SK-N-SH (cell line): ENCODE results near the gene FBN1. TPM values are rescaled to one million over a fixed set of nuclear protein-coding genes. Genes with fewer than 3 reads are reported as not detected.

Experiments
- CTCF ChIA-PET: fragments of 300-600, 350-600 bp; formaldehyde crosslinking; extraction: SDS; loops from one replicate; lab custom pipeline; 2021; lab: Yijun Ruan, JAX
- POLR2A ChIA-PET: fragments of 350-600 bp; sonication (Branson Sonifier 250); formaldehyde crosslinking; extraction: SDS; loops from one replicate; lab custom pipeline; 2020; ENCODE audit warnings: antibody characterized with exemption, inconsistent platforms; lab: Yijun Ruan, JAX
- DNase-seq: peaks from one replicate; pipeline ENCODE4 v3.0.0; 2012
- H2AFZ ChIP-seq: fragments of 200-600 bp; sonication (generic); 2 replicates; pipeline ENCODE4 v1.8.1; 2016; ENCODE audit warnings: antibody characterized with exemption, mild to moderate bottlenecking, low read depth
- H3F3A ChIP-seq: fragments of 200-600 bp; sonication (generic); replicated peaks from 2 replicates; pipeline ENCODE3; 2016; ENCODE audit warnings: antibody characterized with exemption, mild to moderate bottlenecking; ENCODE audit not compliant: insufficient read depth
- H3K27ac ChIP-seq, 2 experiments: fragments of 200-500 bp in 1 of 2; fragments of 200-600 bp in 1 of 2; sonication (Bioruptor generic) in 1 of 2; sonication (generic), shearing (Covaris generic) in 1 of 2; 2 replicates each; pipeline versions ENCODE4 v1.5.1 to v1.6.1; 2014 to 2016; ENCODE audit warnings: low read depth in 2 of 2, inconsistent platforms in 1 of 2, low read length in 1 of 2, mild to moderate bottlenecking in 1 of 2, mixed read lengths in 1 of 2
- H3K27me3 ChIP-seq: fragments of 200-600 bp; sonication (generic), shearing (Covaris generic); 2 replicates; pipeline ENCODE4 v1.6.1; 2016; ENCODE audit warnings: mixed run types; ENCODE audit not compliant: insufficient read depth
- H3K36me3 ChIP-seq, 2 experiments: fragments of 200-500 bp in 1 of 2; fragments of 200-600 bp in 1 of 2; sonication (Bioruptor generic) in 1 of 2; sonication (generic) in 1 of 2; replicated peaks in 1 of 2; 2 replicates each; pipeline versions ENCODE3 to v1.5.1; 2014 to 2016; ENCODE audit warnings: low read length in 1 of 2, mild to moderate bottlenecking in 1 of 2; ENCODE audit not compliant: insufficient read depth in 2 of 2, control insufficient read depth in 1 of 2
- H3K4me1 ChIP-seq, 2 experiments: fragments of 200-500 bp in 1 of 2; fragments of 200-600 bp in 1 of 2; sonication (Bioruptor generic) in 1 of 2; sonication (generic), shearing (Covaris generic) in 1 of 2; 2 replicates each; pipeline versions ENCODE4 v1.5.1 to v1.6.1; 2014 to 2016; ENCODE audit warnings: low read depth in 1 of 2, low read length in 1 of 2, mixed run types in 1 of 2; ENCODE audit not compliant: insufficient read depth in 2 of 2, control insufficient read depth in 1 of 2
- H3K4me2 ChIP-seq: fragments of 200-600 bp; sonication (generic), shearing (Covaris generic); 2 replicates; pipeline ENCODE4 v1.6.1; 2017; ENCODE audit warnings: mixed run types
- H3K4me3 ChIP-seq, 2 experiments: fragments of 200-500 bp in 1 of 2; fragments of 200-600 bp in 1 of 2; sonication (Bioruptor generic) in 1 of 2; sonication (generic), shearing (Covaris generic) in 1 of 2; 2 replicates each; pipeline versions ENCODE4 v1.5.1 to v1.8.1; 2014 to 2016; ENCODE audit warnings: low read depth in 2 of 2, inconsistent platforms in 1 of 2, low read length in 1 of 2, mild to moderate bottlenecking in 1 of 2, mixed read lengths in 1 of 2, moderate library complexity in 1 of 2
- H3K79me2 ChIP-seq: fragments of 200-600 bp; sonication (generic); 2 replicates; pipeline ENCODE4 v1.8.1; 2017; ENCODE audit warnings: mild to moderate bottlenecking; ENCODE audit not compliant: insufficient read depth
- H3K9ac ChIP-seq: fragments of 200-600 bp; sonication (generic); 2 replicates; pipeline ENCODE4 v1.6.1; 2017; ENCODE audit warnings: mixed run types
- H3K9me2 ChIP-seq: fragments of 200-600 bp; sonication (generic); 2 replicates; pipeline ENCODE4 v1.6.1; 2017; ENCODE audit warnings: mixed run types
- H3K9me3 ChIP-seq: fragments of 200-600 bp; sonication (generic); 2 replicates; pipeline ENCODE4 v1.6.1; 2017; ENCODE audit warnings: mixed run types, mild to moderate bottlenecking, moderate library complexity
- H4K20me1 ChIP-seq: fragments of 200-600 bp; sonication (generic); 2 replicates; pipeline ENCODE4 v1.6.1; 2017; ENCODE audit warnings: mild to moderate bottlenecking, mixed run types; ENCODE audit not compliant: insufficient read depth
- CHD2 ChIP-seq: fragments of 150-350 bp; IDR thresholded peaks from 2 replicates; pipeline ENCODE4 v1.6.1; 2018; ENCODE audit warnings: low read length; ENCODE audit not compliant: partially characterized antibody
- CTCF ChIP-seq: fragments of 200-600 bp; sonication (generic); IDR thresholded peaks from 2 replicates; pipeline ENCODE4 v1.6.1; 2017; ENCODE audit warnings: antibody characterized with exemption, mild to moderate bottlenecking, moderate library complexity
- EP300 ChIP-seq, 2 experiments: IDR thresholded peaks; 2 replicates each; pipeline versions ENCODE4 v1.4.0 to v1.6.1; 2012; ENCODE audit warnings: borderline replicate concordance in 1 of 2, low read depth in 1 of 2, low read length in 1 of 2
- FOSL2 ChIP-seq: IDR thresholded peaks from 2 replicates; pipeline ENCODE4 v1.4.0; 2012; ENCODE audit warnings: low read depth, mild to moderate bottlenecking, moderate library complexity, borderline replicate concordance
- FOXJ3 ChIP-seq: sonication (generic); formaldehyde crosslinking; IDR thresholded peaks from 2 replicates; pipeline ENCODE4 v1.5.1; 2020; ENCODE audit warnings: mild to moderate bottlenecking, missing genetic modification reagents
- MXI1 ChIP-seq: IDR thresholded peaks from 2 replicates; pipeline ENCODE4 v1.6.1; 2012; ENCODE audit warnings: mild to moderate bottlenecking, low read depth, low read length, improper control_type of control experiment
- POLR2AphosphoS5 ChIP-seq: IDR thresholded peaks from 2 replicates; pipeline ENCODE4 v1.6.1; 2012; ENCODE audit warnings: low read depth, low read length
- RAD21 ChIP-seq: IDR thresholded peaks from 2 replicates; pipeline ENCODE4 v1.6.1; 2012; ENCODE audit warnings: mild to moderate bottlenecking, low read length
- RXRA ChIP-seq: IDR thresholded peaks from 2 replicates; pipeline ENCODE4 v1.4.0; 2012; ENCODE audit warnings: low read depth, mild to moderate bottlenecking, borderline replicate concordance
- SIN3A ChIP-seq: IDR thresholded peaks from 2 replicates; pipeline ENCODE4 v1.6.1; 2012; ENCODE audit warnings: low read depth, mild to moderate bottlenecking, low read length, moderate library complexity, borderline replicate concordance
- SMC3 ChIP-seq: IDR thresholded peaks from 2 replicates; pipeline ENCODE4 v1.6.1; 2012; ENCODE audit warnings: low read depth, low read length, improper control_type of control experiment
- TAF1 ChIP-seq: IDR thresholded peaks from 2 replicates; pipeline ENCODE4 v1.6.1; 2012; ENCODE audit warnings: low read depth, mild to moderate bottlenecking, low read length, moderate library complexity, borderline replicate concordance
- TCF12 ChIP-seq: IDR thresholded peaks from 2 replicates; pipeline ENCODE4 v1.4.0; 2012
- USF1 ChIP-seq: IDR thresholded peaks from 2 replicates; pipeline ENCODE4 v1.4.0; 2012; ENCODE audit warnings: low read depth, borderline replicate concordance
- YY1 ChIP-seq: IDR thresholded peaks from 2 replicates; pipeline ENCODE4 v1.4.0; 2012; ENCODE audit warnings: low read depth, mild to moderate bottlenecking
- ZBTB33 ChIP-seq: IDR thresholded peaks from 2 replicates; pipeline ENCODE4 v1.4.0; 2012; ENCODE audit warnings: low read depth, borderline replicate concordance
- WGBS: methylation state at CpG from one replicate; pipeline ENCODE4 v1.1.6; 2017; ENCODE audit warnings: low lambda C conversion rate; 5-methylcytosine and 5-hydroxymethylcytosine counted together
- polyA plus RNA-seq, 3 experiments: library from polyadenylated mRNA; depleted of rRNA; stranded (reverse); fragments of >200 nt; gene quantifications; 2 replicates each; pipeline ENCODE4 v1.2.3, GENCODE V29; 2012
- TF ChIP-seq, protein P1 (sequence below): IDR thresholded peaks from 2 replicates; pipeline ENCODE4 v1.4.0; 2012; ENCODE audit warnings: low read depth

FBN1 gene
- polyA plus RNA-seq, 1 of the 3 experiments (the other 2 are of a cell fraction), result 248 TPM

- WGBS, result 45% methylated on average over 2 of the region's 2 CpGs
- Histone ChIP-seq H3K4me1 (peaks cover 2 to 8% of the 10 kb centered on the region in 2 experiments; a peak in 2 of 4 replicates), H3K9me2 (no peaks in the 10 kb centered on the region), H2AFZ (no peak overlapping the region), H3F3A (peaks cover 25% of the 10 kb centered on the region), H3K27me3 (no peaks in the 10 kb centered on the region), H3K4me2 (no peak overlapping the region), H3K9ac (no peak overlapping the region), H3K4me3 (no peak overlapping the region), H3K36me3 (peaks cover 25 to 83% of the 10 kb centered on the region in 2 experiments), H3K27ac (peak overlapping the region in 1 of 2 experiments; percentile 19; a peak in 2 of 4 replicates), H4K20me1 (peaks cover 98% of the 10 kb centered on the region), H3K79me2 (peaks cover 100% of the 10 kb centered on the region), H3K9me3 (no peaks in the 10 kb centered on the region)
- ChIA-PET CTCF (no interaction called here), POLR2A (no interaction called here)
- DNase-seq, result no peak
- no peak for TF ChIP-seq EP300 (IDR thresholded peaks at IDR 0.05; ENCODE audit: borderline replicate concordance in 1 of 2, low read depth in 1 of 2, low read length in 1 of 2)
- TF ChIP-seq TCF12, result peak; percentile 44; the same call in 1 of the 2 replicates
Observed at GRCh38 chr15:48617619-48618018, 27.9 kb downstream of the FBN1 start.

- WGBS, result 92% methylated on average over 2 of the region's 2 CpGs
- peaks cover 2 to 8% of the 10 kb centered on the region in 2 experiments; a peak in 2 of 4 replicates for H3K4me1 ChIP-seq
- no peaks in the 10 kb centered on the region for H3K27me3 ChIP-seq
- H2AFZ ChIP-seq, result no peak overlapping the region
- TF ChIP-seq, protein P1, sequence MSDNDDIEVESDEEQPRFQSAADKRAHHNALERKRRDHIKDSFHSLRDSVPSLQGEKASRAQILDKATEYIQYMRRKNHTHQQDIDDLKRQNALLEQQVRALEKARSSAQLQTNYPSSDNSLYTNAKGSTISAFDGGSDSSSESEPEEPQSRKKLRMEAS, result no peak
- TF ChIP-seq FOSL2 (no peak), EP300 (IDR thresholded peaks at IDR 0.05; ENCODE audit: borderline replicate concordance in 1 of 2, low read depth in 1 of 2, low read length in 1 of 2) (no peak), USF1 (no peak)
- no peak for DNase-seq
- ChIA-PET CTCF (no interaction called here), POLR2A (no interaction called here)
- peaks cover 100% of the 10 kb centered on the region for H3K79me2 ChIP-seq
- H3K9me2 ChIP-seq, result no peaks in the 10 kb centered on the region
- H3K9me3 ChIP-seq, result no peaks in the 10 kb centered on the region
- H3F3A ChIP-seq, result peaks cover 30% of the 10 kb centered on the region
- H3K36me3 ChIP-seq, result peaks cover 38 to 90% of the 10 kb centered on the region in 2 experiments
- H3K4me3 ChIP-seq, result no peak overlapping the region
- no peak overlapping the region for H3K4me2 ChIP-seq
- H3K27ac ChIP-seq, result no peak overlapping the region; a peak in 1 of 4 replicates
- H4K20me1 ChIP-seq, result peaks cover 100% of the 10 kb centered on the region
- no peak overlapping the region for H3K9ac ChIP-seq
Observed at GRCh38 chr15:48616216-48616615, 29.3 kb downstream of the FBN1 start.

- H3K4me3 ChIP-seq, result no peak overlapping the region
- no peaks in the 10 kb centered on the region for H3K9me2 ChIP-seq
- ChIA-PET CTCF (interaction anchor here (0.6 kb wide), 1 partner anchor 42 kb away, joined by 3 read pairs; no protein-coding TSS in a partner anchor), POLR2A (no interaction called here)
- H3K4me2 ChIP-seq, result no peak overlapping the region
- 89% methylated on average over 3 of the region's 3 CpGs for WGBS
- no peak overlapping the region for H3K27ac ChIP-seq
- H3K27me3 ChIP-seq, result no peaks in the 10 kb centered on the region
- H3K36me3 ChIP-seq, result peaks cover 45 to 90% of the 10 kb centered on the region in 2 experiments
- no peak for DNase-seq
- peaks cover 78% of the 10 kb centered on the region for H4K20me1 ChIP-seq
- no peak overlapping the region for H3K9ac ChIP-seq
- H3F3A ChIP-seq, result peaks cover 38% of the 10 kb centered on the region
- no peak overlapping the region for H2AFZ ChIP-seq
- peaks cover 5 to 6% of the 10 kb centered on the region in 2 experiments; a peak in 2 of 4 replicates for H3K4me1 ChIP-seq
- H3K79me2 ChIP-seq, result peaks cover 99% of the 10 kb centered on the region
- TF ChIP-seq ZBTB33 (no peak), RXRA (no peak), MXI1 (no peak), FOXJ3 (no peak), TAF1 (no peak), RAD21 (no peak), FOSL2 (no peak), POLR2AphosphoS5 (no peak), SMC3 (no peak), SIN3A (no peak), CTCF (no peak), CHD2 (no peak), YY1 (no peak)
- H3K9me3 ChIP-seq, result no peaks in the 10 kb centered on the region
Observed at GRCh38 chr15:48614051-48614450, 31.5 kb downstream of the FBN1 start.
